HEK293 (cell line): ENCODE measurements around the gene CHRNA9.

Experiments used
- ZNF121 ChIP-seq: fragments of 450-650 bp; formaldehyde crosslinking; IDR thresholded peaks from 2 replicates; pipeline ENCODE4 v1.5.1; 2016; ENCODE audit warnings: missing biosample characterization, missing genetic modification characterization
- ZNF223 ChIP-seq: fragments of 450-650 bp; formaldehyde crosslinking; IDR thresholded peaks from 2 replicates; pipeline ENCODE4 v1.5.1; 2016; ENCODE audit warnings: missing biosample characterization, missing genetic modification characterization
- ZNF248 ChIP-seq: fragments of 450-650 bp; formaldehyde crosslinking; IDR thresholded peaks from 2 replicates; pipeline ENCODE4 v1.5.1; 2017; ENCODE audit warnings: missing biosample characterization, missing genetic modification characterization
- ZNF549 ChIP-seq: fragments of 450-650 bp; IDR thresholded peaks from 2 replicates; pipeline ENCODE4 v1.5.1; 2018; ENCODE audit warnings: missing biosample characterization, missing genetic modification characterization, mild to moderate bottlenecking, inconsistent platforms, moderate library complexity
- ZNF585B ChIP-seq: fragments of 450-650 bp; formaldehyde crosslinking; IDR thresholded peaks from 2 replicates; pipeline ENCODE4 v1.5.1; 2016; ENCODE audit warnings: missing biosample characterization, missing genetic modification characterization
- TF ChIP-seq, protein P1 (sequence below): fragments of 450-650 bp; formaldehyde crosslinking; IDR thresholded peaks from 2 replicates; pipeline ENCODE4 v1.5.1; 2016; ENCODE audit warnings: missing biosample characterization, missing genetic modification characterization

DNA sequence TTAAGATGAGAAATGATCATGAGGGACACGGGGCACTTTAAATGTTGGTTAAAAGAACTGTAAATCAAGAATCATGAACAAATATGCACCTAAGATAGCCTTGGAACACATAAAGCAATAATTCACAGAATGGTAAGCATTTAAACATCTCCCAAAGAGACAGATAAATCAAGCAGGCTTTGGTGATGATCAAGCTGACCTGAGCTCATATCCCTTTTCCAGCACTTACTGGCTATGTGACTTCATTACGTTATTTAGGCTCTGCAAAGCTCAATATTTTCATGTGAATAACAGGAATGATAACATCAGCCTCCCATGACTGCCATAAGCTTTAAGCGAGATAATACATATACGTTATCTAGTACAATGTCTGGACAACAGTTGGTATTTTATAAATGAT, 54.9 kb downstream of the CHRNA9 start:
- TF ChIP-seq, protein P1, sequence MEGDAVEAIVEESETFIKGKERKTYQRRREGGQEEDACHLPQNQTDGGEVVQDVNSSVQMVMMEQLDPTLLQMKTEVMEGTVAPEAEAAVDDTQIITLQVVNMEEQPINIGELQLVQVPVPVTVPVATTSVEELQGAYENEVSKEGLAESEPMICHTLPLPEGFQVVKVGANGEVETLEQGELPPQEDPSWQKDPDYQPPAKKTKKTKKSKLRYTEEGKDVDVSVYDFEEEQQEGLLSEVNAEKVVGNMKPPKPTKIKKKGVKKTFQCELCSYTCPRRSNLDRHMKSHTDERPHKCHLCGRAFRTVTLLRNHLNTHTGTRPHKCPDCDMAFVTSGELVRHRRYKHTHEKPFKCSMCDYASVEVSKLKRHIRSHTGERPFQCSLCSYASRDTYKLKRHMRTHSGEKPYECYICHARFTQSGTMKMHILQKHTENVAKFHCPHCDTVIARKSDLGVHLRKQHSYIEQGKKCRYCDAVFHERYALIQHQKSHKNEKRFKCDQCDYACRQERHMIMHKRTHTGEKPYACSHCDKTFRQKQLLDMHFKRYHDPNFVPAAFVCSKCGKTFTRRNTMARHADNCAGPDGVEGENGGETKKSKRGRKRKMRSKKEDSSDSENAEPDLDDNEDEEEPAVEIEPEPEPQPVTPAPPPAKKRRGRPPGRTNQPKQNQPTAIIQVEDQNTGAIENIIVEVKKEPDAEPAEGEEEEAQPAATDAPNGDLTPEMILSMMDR: no peak
- TF ChIP-seq ZNF248: no peak
- no peak for TF ChIP-seq ZNF549 (tag by site-specific recombination)
- TF ChIP-seq ZNF585B (tag by site-specific recombination): no peak
- no peak for TF ChIP-seq ZNF223 (tag by site-specific recombination)
- TF ChIP-seq ZNF121: no peak
